ENCODE measurements around the gene ROPN1.

DNA sequence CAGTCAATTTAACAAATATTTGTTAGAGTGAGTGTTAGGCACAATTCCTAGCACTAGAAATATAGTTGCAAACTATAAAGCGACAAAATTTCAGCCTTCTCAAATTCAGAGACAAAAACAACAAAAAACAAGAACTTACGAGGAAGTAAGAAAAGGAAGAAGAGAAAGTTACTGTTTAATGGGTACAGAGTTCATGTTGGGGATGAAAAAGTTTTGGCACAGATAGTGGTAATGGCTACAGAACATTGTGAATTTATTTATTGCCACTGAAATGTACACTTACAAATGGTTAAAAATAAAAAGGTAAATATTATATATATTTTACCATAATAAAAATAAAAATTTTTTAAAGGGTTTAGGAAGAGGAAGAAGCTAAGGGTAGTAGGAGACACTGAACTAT is 52.2 kb downstream of the ROPN1 start:
- TF ChIP-seq, protein P1, sequence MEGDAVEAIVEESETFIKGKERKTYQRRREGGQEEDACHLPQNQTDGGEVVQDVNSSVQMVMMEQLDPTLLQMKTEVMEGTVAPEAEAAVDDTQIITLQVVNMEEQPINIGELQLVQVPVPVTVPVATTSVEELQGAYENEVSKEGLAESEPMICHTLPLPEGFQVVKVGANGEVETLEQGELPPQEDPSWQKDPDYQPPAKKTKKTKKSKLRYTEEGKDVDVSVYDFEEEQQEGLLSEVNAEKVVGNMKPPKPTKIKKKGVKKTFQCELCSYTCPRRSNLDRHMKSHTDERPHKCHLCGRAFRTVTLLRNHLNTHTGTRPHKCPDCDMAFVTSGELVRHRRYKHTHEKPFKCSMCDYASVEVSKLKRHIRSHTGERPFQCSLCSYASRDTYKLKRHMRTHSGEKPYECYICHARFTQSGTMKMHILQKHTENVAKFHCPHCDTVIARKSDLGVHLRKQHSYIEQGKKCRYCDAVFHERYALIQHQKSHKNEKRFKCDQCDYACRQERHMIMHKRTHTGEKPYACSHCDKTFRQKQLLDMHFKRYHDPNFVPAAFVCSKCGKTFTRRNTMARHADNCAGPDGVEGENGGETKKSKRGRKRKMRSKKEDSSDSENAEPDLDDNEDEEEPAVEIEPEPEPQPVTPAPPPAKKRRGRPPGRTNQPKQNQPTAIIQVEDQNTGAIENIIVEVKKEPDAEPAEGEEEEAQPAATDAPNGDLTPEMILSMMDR (IDR thresholded peaks at IDR 0.05 in 2 of 3, conservative IDR thresholded peaks at IDR 0.05 in 1 of 3; ENCODE audit: control insufficient read depth in 2 of 3, extremely low read depth in 1 of 3, insufficient read depth in 1 of 3, low read depth in 3 of 3, low read length in 3 of 3), result no peak
- TF ChIP-seq POLR2AphosphoS2 (IDR thresholded peaks at IDR 0.05; ENCODE audit: low read depth, low read length), result no peak
- TF ChIP-seq POLR2A (IDR thresholded peaks at IDR 0.05; ENCODE audit: low read depth, low read length), result no peak
- TF ChIP-seq, protein P2, sequence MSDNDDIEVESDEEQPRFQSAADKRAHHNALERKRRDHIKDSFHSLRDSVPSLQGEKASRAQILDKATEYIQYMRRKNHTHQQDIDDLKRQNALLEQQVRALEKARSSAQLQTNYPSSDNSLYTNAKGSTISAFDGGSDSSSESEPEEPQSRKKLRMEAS (IDR thresholded peaks at IDR 0.05; ENCODE audit: low read depth, low read length), result no peak
- TF ChIP-seq, protein P3, sequence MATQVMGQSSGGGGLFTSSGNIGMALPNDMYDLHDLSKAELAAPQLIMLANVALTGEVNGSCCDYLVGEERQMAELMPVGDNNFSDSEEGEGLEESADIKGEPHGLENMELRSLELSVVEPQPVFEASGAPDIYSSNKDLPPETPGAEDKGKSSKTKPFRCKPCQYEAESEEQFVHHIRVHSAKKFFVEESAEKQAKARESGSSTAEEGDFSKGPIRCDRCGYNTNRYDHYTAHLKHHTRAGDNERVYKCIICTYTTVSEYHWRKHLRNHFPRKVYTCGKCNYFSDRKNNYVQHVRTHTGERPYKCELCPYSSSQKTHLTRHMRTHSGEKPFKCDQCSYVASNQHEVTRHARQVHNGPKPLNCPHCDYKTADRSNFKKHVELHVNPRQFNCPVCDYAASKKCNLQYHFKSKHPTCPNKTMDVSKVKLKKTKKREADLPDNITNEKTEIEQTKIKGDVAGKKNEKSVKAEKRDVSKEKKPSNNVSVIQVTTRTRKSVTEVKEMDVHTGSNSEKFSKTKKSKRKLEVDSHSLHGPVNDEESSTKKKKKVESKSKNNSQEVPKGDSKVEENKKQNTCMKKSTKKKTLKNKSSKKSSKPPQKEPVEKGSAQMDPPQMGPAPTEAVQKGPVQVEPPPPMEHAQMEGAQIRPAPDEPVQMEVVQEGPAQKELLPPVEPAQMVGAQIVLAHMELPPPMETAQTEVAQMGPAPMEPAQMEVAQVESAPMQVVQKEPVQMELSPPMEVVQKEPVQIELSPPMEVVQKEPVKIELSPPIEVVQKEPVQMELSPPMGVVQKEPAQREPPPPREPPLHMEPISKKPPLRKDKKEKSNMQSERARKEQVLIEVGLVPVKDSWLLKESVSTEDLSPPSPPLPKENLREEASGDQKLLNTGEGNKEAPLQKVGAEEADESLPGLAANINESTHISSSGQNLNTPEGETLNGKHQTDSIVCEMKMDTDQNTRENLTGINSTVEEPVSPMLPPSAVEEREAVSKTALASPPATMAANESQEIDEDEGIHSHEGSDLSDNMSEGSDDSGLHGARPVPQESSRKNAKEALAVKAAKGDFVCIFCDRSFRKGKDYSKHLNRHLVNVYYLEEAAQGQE (IDR thresholded peaks at IDR 0.05; ENCODE audit: low read depth, low read length), result no peak
- TF ChIP-seq, protein P4, sequence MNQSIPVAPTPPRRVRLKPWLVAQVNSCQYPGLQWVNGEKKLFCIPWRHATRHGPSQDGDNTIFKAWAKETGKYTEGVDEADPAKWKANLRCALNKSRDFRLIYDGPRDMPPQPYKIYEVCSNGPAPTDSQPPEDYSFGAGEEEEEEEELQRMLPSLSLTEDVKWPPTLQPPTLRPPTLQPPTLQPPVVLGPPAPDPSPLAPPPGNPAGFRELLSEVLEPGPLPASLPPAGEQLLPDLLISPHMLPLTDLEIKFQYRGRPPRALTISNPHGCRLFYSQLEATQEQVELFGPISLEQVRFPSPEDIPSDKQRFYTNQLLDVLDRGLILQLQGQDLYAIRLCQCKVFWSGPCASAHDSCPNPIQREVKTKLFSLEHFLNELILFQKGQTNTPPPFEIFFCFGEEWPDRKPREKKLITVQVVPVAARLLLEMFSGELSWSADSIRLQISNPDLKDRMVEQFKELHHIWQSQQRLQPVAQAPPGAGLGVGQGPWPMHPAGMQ (IDR thresholded peaks at IDR 0.05; ENCODE audit: borderline replicate concordance), result no peak
- TF ChIP-seq CEBPB (IDR thresholded peaks at IDR 0.05; ENCODE audit: borderline replicate concordance in 1 of 2, low read depth in 2 of 2, low read length in 2 of 2), result no peak
- TF ChIP-seq YBX1 (IDR thresholded peaks at IDR 0.05), result no peak
- no peak for TF ChIP-seq NFXL1 (IDR thresholded peaks at IDR 0.05; ENCODE audit: borderline replicate concordance)
- TF ChIP-seq RAD51 (IDR thresholded peaks at IDR 0.05), result no peak
- no peak for TF ChIP-seq LARP7 (IDR thresholded peaks at IDR 0.05)
